ENCODE results near the gene PTOV1.
A peak's percentile ranks its signal among the peaks of the same experiment; 100 is the strongest.

Gene PTOV1

DNA sequence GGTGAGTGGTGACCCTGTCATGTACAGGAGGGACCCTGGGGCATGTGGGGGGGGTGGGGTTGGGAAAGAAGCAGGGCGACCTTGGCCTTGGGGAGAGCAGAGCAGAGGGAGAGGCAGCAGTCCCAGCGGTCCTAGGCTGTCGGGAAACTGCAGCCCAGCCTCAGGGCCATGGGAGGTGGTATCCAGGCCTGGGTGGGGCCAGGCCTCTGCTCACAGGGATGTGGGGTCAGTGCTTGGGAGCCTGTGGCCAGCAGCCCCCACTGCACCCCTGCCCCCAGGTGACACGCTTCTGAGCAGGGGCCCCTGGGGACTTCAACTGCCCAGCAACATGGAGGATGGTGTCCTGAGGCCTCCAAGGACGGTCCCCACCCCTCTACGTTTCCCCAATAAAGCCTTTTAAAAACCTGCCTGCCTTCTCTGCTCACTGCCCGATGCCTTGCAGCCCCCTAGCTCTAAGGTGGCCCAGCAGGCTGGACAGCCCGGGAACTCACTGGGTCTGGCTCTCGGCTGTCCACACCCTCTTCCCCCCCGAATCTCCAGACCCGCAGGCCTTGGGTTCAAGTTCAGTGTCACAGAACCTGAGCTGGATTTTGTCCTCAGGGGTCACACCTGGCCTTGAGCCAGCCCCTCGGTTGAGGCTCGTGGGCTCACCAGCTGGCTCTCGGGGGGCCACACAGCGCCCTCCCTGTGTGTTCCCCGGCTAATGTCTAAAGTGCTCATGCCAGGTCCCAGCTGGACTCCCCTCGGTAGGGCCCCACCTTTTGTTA is 9.6 kb downstream of the PTOV1 start:
- no peak for TF ChIP-seq ZFX (IDR thresholded peaks at IDR 0.05; ENCODE audit: borderline replicate concordance)
- TF ChIP-seq, protein P1, sequence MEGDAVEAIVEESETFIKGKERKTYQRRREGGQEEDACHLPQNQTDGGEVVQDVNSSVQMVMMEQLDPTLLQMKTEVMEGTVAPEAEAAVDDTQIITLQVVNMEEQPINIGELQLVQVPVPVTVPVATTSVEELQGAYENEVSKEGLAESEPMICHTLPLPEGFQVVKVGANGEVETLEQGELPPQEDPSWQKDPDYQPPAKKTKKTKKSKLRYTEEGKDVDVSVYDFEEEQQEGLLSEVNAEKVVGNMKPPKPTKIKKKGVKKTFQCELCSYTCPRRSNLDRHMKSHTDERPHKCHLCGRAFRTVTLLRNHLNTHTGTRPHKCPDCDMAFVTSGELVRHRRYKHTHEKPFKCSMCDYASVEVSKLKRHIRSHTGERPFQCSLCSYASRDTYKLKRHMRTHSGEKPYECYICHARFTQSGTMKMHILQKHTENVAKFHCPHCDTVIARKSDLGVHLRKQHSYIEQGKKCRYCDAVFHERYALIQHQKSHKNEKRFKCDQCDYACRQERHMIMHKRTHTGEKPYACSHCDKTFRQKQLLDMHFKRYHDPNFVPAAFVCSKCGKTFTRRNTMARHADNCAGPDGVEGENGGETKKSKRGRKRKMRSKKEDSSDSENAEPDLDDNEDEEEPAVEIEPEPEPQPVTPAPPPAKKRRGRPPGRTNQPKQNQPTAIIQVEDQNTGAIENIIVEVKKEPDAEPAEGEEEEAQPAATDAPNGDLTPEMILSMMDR (IDR thresholded peaks at IDR 0.05) = no peak
- peak overlapping the region; percentile 96 for H3K27ac ChIP-seq

DNA sequence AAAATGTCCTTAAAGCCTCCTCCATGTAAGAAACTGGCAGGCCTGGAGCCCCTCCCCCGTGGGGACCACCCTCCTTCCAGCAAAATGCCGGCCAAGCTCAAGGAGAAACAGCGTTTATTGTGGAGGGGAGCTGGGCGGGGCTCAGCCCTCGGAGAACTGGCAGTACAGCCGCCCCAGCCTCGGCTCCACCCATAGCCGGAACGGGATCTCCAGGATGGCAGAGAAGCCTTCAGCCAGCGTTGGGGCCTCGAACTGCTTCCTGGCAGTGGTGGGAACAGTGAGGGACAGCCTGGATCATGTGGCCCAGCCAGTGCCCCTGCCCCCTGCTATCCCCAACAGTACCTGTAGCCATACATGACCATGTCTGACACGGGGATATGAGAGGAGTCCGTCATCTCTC is 10.1 kb downstream of the PTOV1 start:
- TF ChIP-seq, protein P1 (IDR thresholded peaks at IDR 0.05) = no peak
- no peak for TF ChIP-seq ZFX (IDR thresholded peaks at IDR 0.05; ENCODE audit: borderline replicate concordance)
- peak overlapping the region; percentile 96 for H3K27ac ChIP-seq

DNA sequence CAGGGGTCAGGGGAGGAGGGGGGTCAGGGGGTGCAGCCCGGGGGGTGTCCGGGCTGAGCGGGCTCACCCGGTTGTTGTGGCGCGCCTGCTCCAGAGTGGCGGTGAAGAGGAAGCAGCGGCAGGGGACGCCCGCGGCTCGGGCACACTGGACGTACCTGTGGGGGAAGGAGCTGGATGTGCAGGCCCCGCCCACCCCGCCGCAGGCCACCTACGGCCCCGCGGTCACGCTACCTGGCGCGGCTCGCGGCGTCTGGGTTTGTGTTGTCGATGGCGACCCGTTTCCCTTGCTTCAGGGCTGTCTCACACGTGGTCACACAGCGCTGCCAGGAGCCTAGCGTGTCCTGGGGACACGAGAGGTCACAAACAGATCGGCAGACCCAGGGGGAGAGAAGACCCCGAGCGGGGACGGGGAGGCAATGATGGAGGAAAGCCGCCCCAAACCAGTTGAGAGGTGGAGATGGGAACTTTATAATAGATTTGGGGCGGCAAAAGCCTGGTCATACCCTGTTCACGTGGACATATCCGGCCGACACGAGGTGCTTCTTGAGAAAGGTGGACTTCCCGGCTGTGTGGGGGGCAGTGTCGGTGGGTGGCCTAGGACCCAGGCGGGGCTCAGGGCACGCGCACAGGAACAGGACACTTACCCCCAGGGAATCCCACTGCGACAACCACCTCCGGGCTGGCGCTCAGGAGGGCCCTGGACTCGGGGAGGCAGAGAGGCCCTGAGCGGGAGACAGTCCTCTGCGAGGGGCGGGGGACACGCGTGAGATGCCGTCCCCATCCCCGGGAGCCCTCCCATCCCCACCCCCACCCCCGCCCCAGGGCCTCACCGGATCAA is 10.8 kb downstream of the PTOV1 start:
- peak overlapping the region; percentile 96 for H3K27ac ChIP-seq
- TF ChIP-seq, protein P1 (IDR thresholded peaks at IDR 0.05) = peak; percentile 51
- no peak for TF ChIP-seq ZFX (IDR thresholded peaks at IDR 0.05; ENCODE audit: borderline replicate concordance)

DNA sequence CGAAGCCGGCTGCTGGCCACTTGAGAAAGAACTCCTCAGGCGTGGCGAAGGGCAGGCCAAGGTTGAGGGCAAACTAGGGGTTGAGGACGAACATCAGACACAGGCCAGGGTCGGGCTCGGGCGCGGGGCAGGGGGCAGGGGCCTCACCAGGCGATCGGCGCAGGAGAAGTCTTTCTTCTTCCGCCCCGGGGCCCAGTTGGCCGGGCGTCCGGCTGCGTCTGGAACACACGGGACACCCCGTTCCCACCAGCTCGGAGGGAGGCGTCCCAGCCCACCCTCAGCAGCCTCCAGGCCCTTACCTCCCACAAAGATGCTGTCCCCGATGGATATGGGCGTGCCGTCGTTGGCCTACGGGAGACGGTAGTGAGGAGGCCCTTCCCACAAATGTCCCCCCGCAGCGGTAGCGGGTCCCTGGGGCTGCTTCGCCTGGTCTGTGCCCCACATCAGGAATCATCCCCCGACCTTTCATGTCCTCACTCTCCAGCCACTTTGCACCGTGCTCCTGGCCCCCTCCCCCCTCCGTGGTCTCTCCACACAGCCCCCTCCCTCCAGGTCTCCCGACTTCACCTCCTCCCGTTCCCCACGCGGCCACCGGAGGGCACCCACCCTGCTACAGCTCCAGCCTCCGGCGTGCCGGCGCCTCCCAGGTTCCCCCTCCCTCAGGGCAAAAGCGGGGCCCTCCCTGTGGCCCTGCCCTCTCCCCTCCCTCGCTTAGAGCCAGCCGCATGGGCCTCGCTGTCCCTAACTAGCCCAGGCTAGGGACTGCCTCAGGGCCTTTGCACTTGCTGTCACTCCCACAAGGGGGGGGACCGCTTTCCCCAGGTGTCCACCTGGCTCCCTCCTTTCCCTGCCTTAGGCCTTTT is 11.7 kb downstream of the PTOV1 start:
- H3K27ac ChIP-seq = peak overlapping the region; percentile 96
- no peak for TF ChIP-seq ZFX (IDR thresholded peaks at IDR 0.05; ENCODE audit: borderline replicate concordance)
- TF ChIP-seq, protein P1 (IDR thresholded peaks at IDR 0.05) = peak; percentile 56

DNA sequence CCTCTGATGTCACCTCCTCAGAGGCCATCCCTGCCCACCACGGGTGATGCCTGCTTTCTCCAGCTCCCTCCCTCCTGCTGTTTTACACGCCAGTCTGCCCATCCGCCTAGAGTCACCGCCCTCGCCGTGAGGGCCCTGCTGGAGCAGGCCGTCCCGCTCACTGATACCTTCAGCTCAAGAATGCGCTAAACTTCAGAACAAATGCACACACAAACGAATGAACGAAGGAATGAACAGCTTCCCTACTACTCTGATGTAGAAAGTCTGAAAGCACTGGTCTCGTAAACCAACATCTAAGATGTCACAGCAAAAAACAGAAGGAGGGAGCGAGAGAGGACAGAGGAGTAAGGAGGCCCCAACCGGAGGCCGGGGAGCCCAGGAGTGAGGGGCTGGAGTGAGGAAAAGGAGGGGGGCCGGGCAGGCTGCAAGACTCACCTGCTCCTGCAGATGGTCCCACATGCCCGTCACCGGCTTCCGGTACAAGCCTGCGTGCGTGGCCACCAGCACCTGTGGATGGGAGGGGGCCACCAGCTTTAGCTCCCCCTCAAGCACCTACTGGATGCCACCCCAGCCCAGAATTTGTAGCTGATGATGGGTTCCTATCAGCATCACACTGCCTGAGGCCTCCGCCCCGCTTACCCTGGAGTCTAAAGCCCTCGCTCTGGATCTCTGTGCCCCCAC is 12.4 kb downstream of the PTOV1 start:
- no peak for TF ChIP-seq ZFX (IDR thresholded peaks at IDR 0.05; ENCODE audit: borderline replicate concordance)
- TF ChIP-seq, protein P1 (IDR thresholded peaks at IDR 0.05) = no peak; the same call in 1 of the 2 replicates
- H3K27ac ChIP-seq = peak overlapping the region; percentile 96

DNA sequence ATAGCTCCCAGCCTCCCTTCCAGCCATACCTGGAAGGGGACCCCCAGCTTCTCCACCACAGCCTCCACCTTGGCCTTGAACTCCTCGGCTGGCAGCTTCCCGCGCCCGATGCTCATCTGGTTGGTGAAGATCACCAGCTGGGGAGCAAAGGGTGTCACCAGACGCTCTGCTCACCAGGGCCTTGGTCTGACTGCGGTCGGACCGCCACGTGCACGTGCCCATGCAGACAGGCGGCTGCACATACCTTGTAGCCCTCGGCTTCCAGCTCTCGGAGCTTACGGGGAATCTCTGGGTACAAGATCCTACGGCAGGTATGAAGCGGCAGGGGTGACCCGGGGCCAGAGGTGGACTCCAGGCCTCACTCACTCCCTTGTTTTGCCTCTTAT is 13.0 kb downstream of the PTOV1 start:
- H3K27ac ChIP-seq = peak overlapping the region; percentile 96
- TF ChIP-seq, protein P1 (IDR thresholded peaks at IDR 0.05) = no peak
- TF ChIP-seq ZFX (IDR thresholded peaks at IDR 0.05; ENCODE audit: borderline replicate concordance) = no peak

Data from 22Rv1 (cell line).